ENCODE results near the gene RUNX2.

The RUNX2 gene

DNA sequence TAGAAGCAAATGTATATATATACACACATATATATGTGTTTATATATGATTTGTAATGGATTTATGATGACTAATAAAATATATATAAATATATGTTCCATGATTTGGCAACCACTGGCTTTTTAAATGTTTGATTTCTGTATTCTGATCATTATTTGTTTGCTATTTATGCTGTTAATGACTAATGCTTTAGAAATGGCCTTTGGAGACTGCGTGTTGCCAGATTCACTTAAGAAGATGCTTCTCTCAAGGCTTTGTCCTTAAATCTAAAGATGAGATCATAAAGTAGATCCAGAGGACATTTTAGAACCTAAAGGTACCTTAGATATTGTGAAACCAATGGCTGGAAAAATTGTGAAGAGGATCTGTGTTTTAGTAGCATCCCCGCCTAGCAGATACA lies 165.6 kb downstream of the RUNX2 start:
- Histone ChIP-seq H3K9me3 (ENCODE audit: control insufficient read depth, insufficient read depth, low read length) (no peaks in the 10 kb centered on the region), H3K9ac (ENCODE audit: low read depth, low read length) (no peak overlapping the region), H3K36me3 (ENCODE audit: insufficient read depth, low read length) (no peaks in the 10 kb centered on the region; the same call in 1 of the 2 replicates), H3K4me1 (ENCODE audit: insufficient read depth, low read length) (no peaks in the 10 kb centered on the region)

DNA sequence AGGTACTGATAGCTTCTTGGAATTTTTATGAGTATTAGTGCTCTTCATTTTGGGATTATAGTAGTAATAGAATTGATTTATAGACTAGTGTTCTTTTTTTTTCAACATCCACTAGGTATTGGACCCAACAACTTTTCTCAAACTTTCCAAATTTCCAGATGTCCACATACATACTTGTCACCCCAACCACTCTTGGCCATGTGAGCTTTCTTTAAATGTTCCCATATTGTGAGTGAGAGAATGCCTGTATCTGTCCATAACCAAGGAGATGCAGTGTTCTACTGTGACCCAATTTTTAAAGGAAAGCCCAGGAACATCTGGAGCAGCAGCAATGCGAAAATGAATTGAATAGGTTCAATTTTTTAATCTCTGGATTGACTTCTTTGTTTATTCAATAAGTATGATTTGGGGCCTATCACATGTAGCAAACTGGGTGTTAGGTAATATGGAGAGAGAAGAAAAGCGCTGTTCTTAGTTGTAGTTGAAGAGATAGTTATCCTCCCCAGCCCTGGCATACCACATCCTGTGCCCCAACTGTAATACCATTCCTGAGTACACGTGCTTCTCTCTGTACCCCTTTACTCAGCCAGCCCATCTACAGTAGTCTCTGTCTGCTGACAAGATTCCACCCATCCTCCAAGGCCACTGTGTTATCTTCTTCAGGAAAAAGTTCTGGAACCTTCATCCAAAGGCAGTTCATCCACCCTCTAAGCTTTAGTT lies 166.4 kb downstream of the RUNX2 start:
- Histone ChIP-seq H3K9ac (ENCODE audit: low read depth, low read length) (no peak overlapping the region), H3K36me3 (ENCODE audit: insufficient read depth, low read length) (no peaks in the 10 kb centered on the region; the same call in 1 of the 2 replicates), H3K4me1 (ENCODE audit: insufficient read depth, low read length) (no peaks in the 10 kb centered on the region), H3K9me3 (ENCODE audit: control insufficient read depth, insufficient read depth, low read length) (no peaks in the 10 kb centered on the region)

DNA sequence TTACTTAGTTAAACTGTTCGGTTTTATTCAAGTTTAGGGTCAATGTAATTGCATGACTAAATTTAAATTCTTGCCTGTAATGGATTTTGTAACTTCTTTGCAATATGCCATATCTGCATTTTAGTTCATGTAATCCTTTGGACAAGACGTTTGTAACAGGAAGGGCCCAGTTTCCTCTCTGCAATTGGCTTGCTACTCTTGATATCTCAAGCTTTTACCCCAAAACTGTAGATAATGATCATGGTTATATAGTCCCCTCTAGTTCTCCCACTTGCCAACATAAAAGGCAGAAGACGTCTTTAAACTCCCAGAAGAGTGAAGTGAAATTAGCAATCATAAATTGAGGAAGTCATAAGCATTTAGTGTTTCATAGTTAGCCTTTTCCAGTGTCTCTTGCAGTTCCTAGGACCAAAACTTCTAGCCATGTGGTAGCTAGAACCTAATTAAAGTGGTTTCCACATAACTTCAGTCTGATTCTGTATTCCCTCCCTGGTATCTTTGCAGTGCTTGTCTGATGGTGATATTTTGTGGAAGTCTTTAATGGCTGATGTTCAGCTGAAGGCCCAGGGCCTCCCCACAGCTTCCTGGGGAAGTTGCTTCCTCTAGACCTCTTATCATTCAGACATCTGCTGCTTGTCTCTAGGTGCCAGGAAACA lies 167.4 kb downstream of the RUNX2 start:
- H3K9me3 ChIP-seq (ENCODE audit: control insufficient read depth, insufficient read depth, low read length): no peaks in the 10 kb centered on the region
- H3K36me3 ChIP-seq (ENCODE audit: insufficient read depth, low read length): no peaks in the 10 kb centered on the region; the same call in 1 of the 2 replicates
- no peaks in the 10 kb centered on the region for H3K4me1 ChIP-seq (ENCODE audit: insufficient read depth, low read length)
- no peak overlapping the region for H3K9ac ChIP-seq (ENCODE audit: low read depth, low read length)

DNA sequence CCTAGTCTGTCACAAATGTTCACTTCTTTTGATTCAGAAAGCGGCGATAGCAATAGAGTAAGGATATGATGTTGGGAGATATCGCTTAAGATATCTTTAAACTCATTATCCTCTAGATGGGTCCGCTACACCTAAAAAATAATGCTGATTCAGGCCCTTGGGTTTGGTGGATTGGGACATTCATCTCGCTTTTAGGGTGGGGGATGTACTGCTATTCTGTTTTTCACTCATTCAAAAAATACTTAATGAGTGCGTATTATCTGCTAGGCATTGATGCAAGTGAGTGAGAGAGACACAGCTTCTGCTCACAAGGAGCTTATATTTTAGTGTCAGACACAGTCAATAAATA lies 167.9 kb downstream of the RUNX2 start:
- H3K9ac ChIP-seq (ENCODE audit: low read depth, low read length): no peak overlapping the region
- H3K4me1 ChIP-seq (ENCODE audit: insufficient read depth, low read length): no peaks in the 10 kb centered on the region
- no peaks in the 10 kb centered on the region; the same call in 1 of the 2 replicates for H3K36me3 ChIP-seq (ENCODE audit: insufficient read depth, low read length)
- H3K9me3 ChIP-seq (ENCODE audit: control insufficient read depth, insufficient read depth, low read length): no peaks in the 10 kb centered on the region

DNA sequence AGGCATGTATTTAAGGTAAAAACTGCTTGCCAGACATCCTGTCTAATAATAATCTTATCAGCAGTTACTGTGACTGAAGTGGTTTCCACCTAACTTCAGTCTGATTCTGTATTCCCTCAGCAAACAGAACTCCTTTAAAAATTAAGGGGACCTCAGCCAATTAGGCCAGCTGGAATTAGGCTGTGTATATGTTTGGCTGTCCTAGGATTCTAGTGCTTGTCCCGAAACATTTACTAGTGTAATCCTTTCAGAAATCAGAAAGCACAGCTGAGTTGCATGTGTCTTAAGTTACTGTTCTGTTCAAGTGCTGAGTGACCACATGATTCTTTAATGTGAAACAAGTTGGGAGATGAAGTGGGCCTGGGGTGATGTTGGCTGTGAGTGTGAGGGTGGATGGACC lies 170.5 kb downstream of the RUNX2 start:
- H3K36me3 ChIP-seq (ENCODE audit: insufficient read depth, low read length): no peaks in the 10 kb centered on the region; the same call in 1 of the 2 replicates
- no peaks in the 10 kb centered on the region for H3K4me1 ChIP-seq (ENCODE audit: insufficient read depth, low read length)
- H3K9ac ChIP-seq (ENCODE audit: low read depth, low read length): no peak overlapping the region
- no peaks in the 10 kb centered on the region for H3K9me3 ChIP-seq (ENCODE audit: control insufficient read depth, insufficient read depth, low read length)

DNA sequence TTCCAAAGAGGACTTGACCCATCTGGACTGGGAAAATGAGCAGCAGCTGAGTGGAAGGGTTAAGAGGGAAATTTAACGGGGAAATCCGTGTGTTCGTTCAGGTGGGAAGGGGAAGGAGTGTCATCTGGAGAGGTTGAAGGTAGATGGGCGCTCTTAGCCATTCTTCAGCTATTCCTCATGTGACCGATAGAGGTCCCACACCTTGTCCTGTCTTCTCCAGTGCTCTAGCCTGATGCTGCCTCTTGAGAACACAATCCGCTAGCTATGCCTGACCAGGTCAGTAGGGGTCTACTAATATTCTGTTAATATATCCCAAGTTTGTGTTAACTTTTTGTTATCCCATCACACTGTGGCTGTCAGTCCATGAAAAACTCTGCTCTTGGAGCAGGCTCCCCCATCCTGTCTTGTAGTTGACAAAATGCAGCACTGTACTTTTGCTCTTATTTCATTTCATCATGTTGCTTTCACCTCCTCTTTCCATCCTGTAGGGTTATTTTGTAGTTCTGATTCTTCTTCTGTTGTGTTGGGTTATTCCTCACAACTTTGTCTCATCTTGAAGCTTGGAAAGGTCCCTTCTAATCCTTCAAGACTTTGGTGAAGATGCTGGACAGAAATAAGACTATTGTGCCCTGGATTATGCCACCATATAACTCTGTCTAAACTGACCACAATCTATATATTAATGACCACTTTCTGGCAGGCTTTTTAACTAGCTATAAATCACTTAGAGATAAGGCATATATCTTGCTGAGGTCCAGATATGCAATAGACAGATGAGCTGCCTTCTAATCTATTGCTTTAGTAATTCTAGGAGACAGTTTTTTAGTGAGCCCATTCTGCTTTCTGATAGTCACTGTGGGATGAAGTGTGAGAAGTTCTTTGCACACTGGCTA lies 173.0 kb downstream of the RUNX2 start:
- peaks cover 15% of the 10 kb centered on the region for H3K4me1 ChIP-seq (ENCODE audit: insufficient read depth, low read length)
- H3K9me3 ChIP-seq (ENCODE audit: control insufficient read depth, insufficient read depth, low read length): no peaks in the 10 kb centered on the region
- H3K36me3 ChIP-seq (ENCODE audit: insufficient read depth, low read length): no peaks in the 10 kb centered on the region
- no peak overlapping the region for H3K9ac ChIP-seq (ENCODE audit: low read depth, low read length)

DNA sequence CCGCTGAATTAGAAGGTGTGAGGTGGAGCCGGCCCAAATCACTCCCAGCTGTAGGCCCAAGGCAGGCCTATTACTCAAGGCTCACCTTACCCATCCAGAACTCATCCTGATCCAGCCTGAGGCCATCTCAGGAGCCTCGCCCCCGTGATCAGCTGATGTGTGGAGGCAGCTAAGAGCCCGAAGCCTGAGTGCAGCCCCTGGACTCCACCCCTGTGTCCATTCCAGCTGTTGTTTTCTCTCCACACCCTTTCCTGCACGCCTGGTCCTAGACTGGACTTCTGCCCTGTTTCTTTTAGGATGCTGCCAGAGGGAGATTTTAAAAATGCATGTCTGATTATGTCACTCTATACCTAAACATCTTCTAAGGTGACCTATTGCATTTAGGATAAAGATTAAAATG lies 174.3 kb downstream of the RUNX2 start:
- no peak overlapping the region for H3K9ac ChIP-seq (ENCODE audit: low read depth, low read length)
- H3K4me1 ChIP-seq (ENCODE audit: insufficient read depth, low read length): peaks cover 15% of the 10 kb centered on the region

DNA sequence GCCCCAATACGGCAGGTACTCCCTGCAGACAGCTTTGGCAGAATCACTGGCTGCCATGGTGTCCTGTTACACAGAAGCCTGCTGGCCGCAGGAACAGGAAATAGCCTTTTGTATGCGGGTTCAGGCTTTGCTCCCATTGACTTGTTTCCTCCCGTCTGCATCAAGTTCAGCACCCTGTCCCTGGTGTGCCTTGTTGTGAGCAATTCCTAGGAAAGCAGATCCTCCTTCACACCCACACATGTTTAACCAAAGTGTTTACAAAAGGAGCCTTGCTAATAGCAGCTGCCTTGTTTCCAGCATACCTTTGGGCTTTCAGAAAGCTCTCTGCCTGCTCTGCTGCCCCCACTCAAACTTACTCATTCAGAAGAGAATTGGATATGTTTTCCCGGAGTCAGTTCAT lies 176.8 kb downstream of the RUNX2 start:
- no peaks in the 10 kb centered on the region for H3K9me3 ChIP-seq (ENCODE audit: control insufficient read depth, insufficient read depth, low read length)
- no peak overlapping the region for H3K9ac ChIP-seq (ENCODE audit: low read depth, low read length)
- peaks cover 15% of the 10 kb centered on the region for H3K4me1 ChIP-seq (ENCODE audit: insufficient read depth, low read length)
- no peaks in the 10 kb centered on the region for H3K36me3 ChIP-seq (ENCODE audit: insufficient read depth, low read length)

More for the DNA sequence above, 174.3 kb downstream of the RUNX2 start:
- H3K9me3 ChIP-seq (ENCODE audit: control insufficient read depth, insufficient read depth, low read length): no peaks in the 10 kb centered on the region
- H3K36me3 ChIP-seq (ENCODE audit: insufficient read depth, low read length): no peaks in the 10 kb centered on the region

DNA sequence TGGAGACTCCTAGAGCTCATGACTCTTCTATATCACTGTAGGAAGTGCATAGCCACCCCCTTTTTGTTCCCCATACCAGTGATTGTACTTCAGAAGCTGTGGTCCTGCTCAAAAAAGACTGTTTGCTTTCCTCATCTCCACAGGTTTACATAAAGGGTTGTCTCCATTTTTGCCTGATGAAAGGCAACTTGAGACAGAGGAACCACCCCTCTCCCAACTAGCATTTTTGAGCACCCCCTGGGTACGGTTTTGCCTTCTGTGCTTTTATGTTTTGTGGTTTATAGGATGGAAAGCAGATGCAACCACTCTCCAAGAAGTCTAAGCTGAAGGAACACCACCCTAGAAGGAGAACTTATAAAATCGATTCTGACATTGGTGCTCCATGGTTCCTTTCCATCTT lies 177.3 kb downstream of the RUNX2 start:
- Histone ChIP-seq H3K9me3 (ENCODE audit: control insufficient read depth, insufficient read depth, low read length) (no peaks in the 10 kb centered on the region), H3K4me1 (ENCODE audit: insufficient read depth, low read length) (peaks cover 15% of the 10 kb centered on the region), H3K9ac (ENCODE audit: low read depth, low read length) (no peak overlapping the region), H3K36me3 (ENCODE audit: insufficient read depth, low read length) (no peaks in the 10 kb centered on the region)

DNA sequence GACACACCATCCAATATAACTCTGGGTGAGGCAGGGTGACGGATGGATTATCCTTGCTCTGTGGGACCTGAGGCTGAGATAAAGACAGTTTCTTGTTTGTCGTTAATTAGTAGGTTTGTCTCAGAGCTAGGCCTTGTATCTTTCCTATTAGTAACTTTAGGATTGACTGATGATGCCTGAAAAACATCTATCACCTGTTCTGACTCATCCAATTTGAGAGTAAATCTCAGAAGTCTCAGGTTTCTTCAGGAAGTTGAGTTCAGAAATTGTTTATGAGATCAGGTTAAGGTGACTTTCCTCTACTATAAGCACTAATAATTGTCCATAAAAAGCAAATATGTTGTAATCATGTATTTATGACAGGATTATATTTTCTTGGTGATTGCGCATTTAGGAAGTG lies 179.1 kb downstream of the RUNX2 start:
- no peak overlapping the region for H3K9ac ChIP-seq (ENCODE audit: low read depth, low read length)

DNA sequence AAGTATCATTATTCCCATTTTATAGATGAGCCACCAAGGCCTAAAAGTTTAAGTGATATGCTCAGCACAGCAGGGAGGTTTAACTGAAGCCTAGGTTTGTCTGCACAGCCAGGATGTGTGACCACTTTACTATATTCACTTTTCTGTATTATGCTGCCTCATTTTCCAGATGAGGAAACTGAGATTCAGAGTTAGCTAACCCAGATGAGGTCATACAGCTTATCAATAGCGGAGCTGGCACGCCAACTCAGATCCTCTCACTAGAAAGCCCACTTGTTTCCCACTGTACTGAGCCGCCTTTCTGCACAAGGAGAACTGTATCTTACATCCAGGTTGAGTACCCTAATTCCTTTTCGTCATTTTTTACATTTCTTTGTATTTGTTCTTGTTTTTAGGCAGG lies 181.3 kb downstream of the RUNX2 start:
- H3K9me3 ChIP-seq (ENCODE audit: control insufficient read depth, insufficient read depth, low read length): no peaks in the 10 kb centered on the region
- H3K36me3 ChIP-seq (ENCODE audit: insufficient read depth, low read length): no peaks in the 10 kb centered on the region
- peaks cover 34% of the 10 kb centered on the region for H3K4me1 ChIP-seq (ENCODE audit: insufficient read depth, low read length)
- H3K9ac ChIP-seq (ENCODE audit: low read depth, low read length): no peak overlapping the region

More for the DNA sequence above, 179.1 kb downstream of the RUNX2 start:
- Histone ChIP-seq H3K36me3 (ENCODE audit: insufficient read depth, low read length) (no peaks in the 10 kb centered on the region), H3K4me1 (ENCODE audit: insufficient read depth, low read length) (peaks cover 19% of the 10 kb centered on the region), H3K9me3 (ENCODE audit: control insufficient read depth, insufficient read depth, low read length) (no peaks in the 10 kb centered on the region)

DNA sequence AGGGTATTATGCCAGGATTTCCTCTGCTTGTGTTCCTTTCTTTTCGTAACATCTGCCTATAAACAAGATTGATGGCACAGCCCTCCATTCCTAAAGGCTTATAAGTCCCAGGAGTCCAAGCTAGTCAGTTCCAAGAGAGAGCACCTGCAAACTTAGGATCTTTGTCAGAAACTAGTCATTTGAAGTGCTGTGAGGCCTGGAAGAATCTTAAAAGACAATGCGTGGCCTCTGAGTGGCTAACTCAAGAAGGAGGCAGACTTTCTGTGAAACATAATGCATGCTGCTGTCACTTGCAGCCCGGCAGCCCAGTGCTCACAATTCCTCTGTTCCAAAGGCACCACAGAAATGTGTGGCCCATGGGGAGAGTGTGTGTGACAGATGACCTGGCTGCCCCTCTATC lies 184.6 kb downstream of the RUNX2 start:
- no peaks in the 10 kb centered on the region for H3K36me3 ChIP-seq (ENCODE audit: insufficient read depth, low read length)
- H3K9ac ChIP-seq (ENCODE audit: low read depth, low read length): no peak overlapping the region
- peaks cover 40% of the 10 kb centered on the region for H3K4me1 ChIP-seq (ENCODE audit: insufficient read depth, low read length)
- no peaks in the 10 kb centered on the region for H3K9me3 ChIP-seq (ENCODE audit: control insufficient read depth, insufficient read depth, low read length)

DNA sequence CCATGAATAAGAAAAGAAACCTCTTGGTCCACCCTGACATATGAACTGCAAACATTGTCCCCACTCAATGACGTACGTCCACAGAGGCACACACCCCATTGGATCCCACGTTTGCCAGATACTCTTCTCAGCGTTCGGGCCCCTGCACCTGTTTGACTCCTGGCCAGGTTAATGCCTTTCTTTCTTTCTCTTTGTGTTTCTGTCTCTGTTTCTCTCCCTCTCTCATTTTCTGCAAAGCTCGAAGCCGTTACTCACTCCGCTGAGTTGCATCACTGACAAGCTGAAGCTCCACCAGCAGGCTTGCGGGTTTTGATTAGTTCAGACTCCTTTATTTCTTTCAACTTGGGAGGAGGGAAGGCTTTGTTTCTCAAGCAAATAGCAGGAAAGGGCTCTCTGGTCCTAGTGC lies 185.1 kb downstream of the RUNX2 start:
- H3K4me1 ChIP-seq (ENCODE audit: insufficient read depth, low read length): peaks cover 40% of the 10 kb centered on the region
- H3K9ac ChIP-seq (ENCODE audit: low read depth, low read length): no peak overlapping the region
- no peaks in the 10 kb centered on the region for H3K36me3 ChIP-seq (ENCODE audit: insufficient read depth, low read length)
- no peaks in the 10 kb centered on the region for H3K9me3 ChIP-seq (ENCODE audit: control insufficient read depth, insufficient read depth, low read length)

DNA sequence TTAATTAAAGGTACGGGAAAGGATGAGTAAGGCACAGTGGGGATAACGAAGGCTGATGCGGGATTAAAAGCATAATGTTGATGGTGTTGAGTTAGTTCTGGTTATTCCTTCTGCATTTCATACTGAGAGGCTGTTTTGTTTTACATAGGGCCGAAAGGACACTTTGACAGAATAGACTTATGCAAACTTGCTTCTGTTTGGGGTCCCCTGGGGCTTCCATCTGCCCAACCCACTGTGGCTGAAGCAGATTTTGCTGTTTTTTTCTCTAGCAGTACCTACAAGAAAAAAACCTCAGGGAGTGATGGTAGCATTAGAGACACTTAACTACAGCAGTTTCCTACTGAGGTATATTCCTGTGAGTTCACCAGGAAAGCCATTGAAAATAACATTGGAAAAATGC lies 185.7 kb downstream of the RUNX2 start:
- Histone ChIP-seq H3K36me3 (ENCODE audit: insufficient read depth, low read length) (no peaks in the 10 kb centered on the region), H3K9me3 (ENCODE audit: control insufficient read depth, insufficient read depth, low read length) (no peaks in the 10 kb centered on the region), H3K9ac (ENCODE audit: low read depth, low read length) (no peak overlapping the region), H3K4me1 (ENCODE audit: insufficient read depth, low read length) (peaks cover 40% of the 10 kb centered on the region)

All from ES-I3 (cell line).